ENCODE results near the gene GAB4.

The GAB4 gene

DNA sequence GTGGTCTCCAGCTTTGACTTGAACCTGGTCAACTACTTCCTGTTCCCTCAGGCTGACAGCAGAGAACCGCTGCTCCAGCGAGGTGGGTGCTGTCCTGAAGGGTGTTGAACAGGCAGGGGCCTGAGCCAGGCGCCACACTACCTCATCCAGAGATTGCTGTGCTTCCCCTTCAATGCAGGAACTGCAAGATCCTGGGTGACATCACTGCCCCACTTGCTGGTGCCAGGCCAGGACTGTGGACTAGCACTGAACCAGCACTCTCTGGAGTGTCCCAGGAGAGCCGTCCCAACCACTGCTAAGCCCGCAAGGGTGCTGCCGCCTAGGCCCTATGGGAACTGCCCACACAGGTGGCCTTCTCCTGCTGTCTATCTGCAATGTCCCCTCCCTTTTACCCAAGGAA lies 51.7 kb downstream of the GAB4 start:
- TF ChIP-seq SIN3A (IDR thresholded peaks at IDR 0.05; ENCODE audit: borderline replicate concordance, insufficient read depth, low read length) (no peak), POLR2AphosphoS5 (IDR thresholded peaks at IDR 0.05; ENCODE audit: low read depth, low read length) (no peak), FOXP2 (optimal IDR thresholded peaks at IDR 0.05; ENCODE audit: borderline replicate concordance, extremely low read depth, extremely low read length, insufficient read depth) (no peak), TAF1 (IDR thresholded peaks at IDR 0.05; ENCODE audit: borderline replicate concordance, insufficient read depth, low read length) (no peak)
- TF ChIP-seq, protein P1, sequence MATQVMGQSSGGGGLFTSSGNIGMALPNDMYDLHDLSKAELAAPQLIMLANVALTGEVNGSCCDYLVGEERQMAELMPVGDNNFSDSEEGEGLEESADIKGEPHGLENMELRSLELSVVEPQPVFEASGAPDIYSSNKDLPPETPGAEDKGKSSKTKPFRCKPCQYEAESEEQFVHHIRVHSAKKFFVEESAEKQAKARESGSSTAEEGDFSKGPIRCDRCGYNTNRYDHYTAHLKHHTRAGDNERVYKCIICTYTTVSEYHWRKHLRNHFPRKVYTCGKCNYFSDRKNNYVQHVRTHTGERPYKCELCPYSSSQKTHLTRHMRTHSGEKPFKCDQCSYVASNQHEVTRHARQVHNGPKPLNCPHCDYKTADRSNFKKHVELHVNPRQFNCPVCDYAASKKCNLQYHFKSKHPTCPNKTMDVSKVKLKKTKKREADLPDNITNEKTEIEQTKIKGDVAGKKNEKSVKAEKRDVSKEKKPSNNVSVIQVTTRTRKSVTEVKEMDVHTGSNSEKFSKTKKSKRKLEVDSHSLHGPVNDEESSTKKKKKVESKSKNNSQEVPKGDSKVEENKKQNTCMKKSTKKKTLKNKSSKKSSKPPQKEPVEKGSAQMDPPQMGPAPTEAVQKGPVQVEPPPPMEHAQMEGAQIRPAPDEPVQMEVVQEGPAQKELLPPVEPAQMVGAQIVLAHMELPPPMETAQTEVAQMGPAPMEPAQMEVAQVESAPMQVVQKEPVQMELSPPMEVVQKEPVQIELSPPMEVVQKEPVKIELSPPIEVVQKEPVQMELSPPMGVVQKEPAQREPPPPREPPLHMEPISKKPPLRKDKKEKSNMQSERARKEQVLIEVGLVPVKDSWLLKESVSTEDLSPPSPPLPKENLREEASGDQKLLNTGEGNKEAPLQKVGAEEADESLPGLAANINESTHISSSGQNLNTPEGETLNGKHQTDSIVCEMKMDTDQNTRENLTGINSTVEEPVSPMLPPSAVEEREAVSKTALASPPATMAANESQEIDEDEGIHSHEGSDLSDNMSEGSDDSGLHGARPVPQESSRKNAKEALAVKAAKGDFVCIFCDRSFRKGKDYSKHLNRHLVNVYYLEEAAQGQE (IDR thresholded peaks at IDR 0.05; ENCODE audit: insufficient read depth in 1 of 2, low read depth in 2 of 2, low read length in 2 of 2) = no peak

DNA sequence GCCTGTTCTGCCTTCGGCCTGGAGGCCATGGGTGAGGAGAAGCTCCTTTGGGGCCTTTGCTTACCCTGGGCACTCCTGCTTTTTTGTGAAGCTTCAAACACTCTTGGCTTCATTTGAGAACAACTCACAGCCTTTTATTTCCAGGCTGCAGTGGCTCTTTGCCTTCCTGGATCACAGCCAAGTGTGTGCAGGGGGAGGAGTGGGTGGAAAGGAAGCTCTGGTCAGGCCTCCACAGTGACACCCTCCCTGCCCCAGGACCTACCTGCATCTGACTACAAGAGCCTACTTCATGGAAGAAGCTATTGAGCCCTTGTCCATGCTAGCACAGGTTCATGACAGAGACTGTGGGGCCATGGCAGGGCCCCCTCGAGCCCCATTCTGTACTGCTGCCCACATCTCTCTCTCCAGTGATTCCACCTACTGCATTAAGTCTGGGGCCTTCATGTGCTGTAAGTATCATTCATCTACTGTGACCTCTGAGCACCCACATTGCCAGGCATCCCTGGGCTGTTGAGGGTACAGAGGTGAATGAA lies 52.3 kb downstream of the GAB4 start:
- TF ChIP-seq POLR2AphosphoS5 (IDR thresholded peaks at IDR 0.05; ENCODE audit: low read depth, low read length) (no peak), SIN3A (IDR thresholded peaks at IDR 0.05; ENCODE audit: borderline replicate concordance, insufficient read depth, low read length) (no peak), TAF1 (IDR thresholded peaks at IDR 0.05; ENCODE audit: borderline replicate concordance, insufficient read depth, low read length) (no peak), FOXP2 (optimal IDR thresholded peaks at IDR 0.05; ENCODE audit: borderline replicate concordance, extremely low read depth, extremely low read length, insufficient read depth) (no peak)
- TF ChIP-seq, protein P1 (IDR thresholded peaks at IDR 0.05; ENCODE audit: insufficient read depth in 1 of 2, low read depth in 2 of 2, low read length in 2 of 2) = no peak

DNA sequence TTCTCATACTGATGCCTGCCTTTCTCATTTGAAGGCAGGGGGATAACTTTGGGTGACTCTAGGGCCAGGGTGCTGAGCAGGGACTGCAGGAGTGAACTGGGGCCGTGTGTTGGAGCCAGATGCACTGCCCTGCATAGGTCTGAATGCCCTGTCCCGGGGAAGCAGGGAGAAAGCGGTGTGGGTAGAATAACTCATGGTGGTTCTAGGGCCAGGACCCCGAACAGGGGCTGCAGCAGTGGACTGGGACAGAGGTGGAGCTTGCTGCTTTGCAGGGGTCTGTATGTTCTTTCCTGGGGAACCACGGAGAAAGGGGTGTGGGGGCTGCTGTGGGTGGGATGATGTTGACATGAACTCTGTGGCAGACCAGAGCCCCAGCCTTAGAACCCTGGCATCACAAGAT lies 52.9 kb downstream of the GAB4 start:
- no peak for TF ChIP-seq POLR2AphosphoS5 (IDR thresholded peaks at IDR 0.05; ENCODE audit: low read depth, low read length)
- no peak for TF ChIP-seq FOXP2 (optimal IDR thresholded peaks at IDR 0.05; ENCODE audit: borderline replicate concordance, extremely low read depth, extremely low read length, insufficient read depth)
- TF ChIP-seq, protein P1 (IDR thresholded peaks at IDR 0.05; ENCODE audit: insufficient read depth in 1 of 2, low read depth in 2 of 2, low read length in 2 of 2) = no peak
- no peak for TF ChIP-seq TAF1 (IDR thresholded peaks at IDR 0.05; ENCODE audit: borderline replicate concordance, insufficient read depth, low read length)
- TF ChIP-seq SIN3A (IDR thresholded peaks at IDR 0.05; ENCODE audit: borderline replicate concordance, insufficient read depth, low read length) = no peak

DNA sequence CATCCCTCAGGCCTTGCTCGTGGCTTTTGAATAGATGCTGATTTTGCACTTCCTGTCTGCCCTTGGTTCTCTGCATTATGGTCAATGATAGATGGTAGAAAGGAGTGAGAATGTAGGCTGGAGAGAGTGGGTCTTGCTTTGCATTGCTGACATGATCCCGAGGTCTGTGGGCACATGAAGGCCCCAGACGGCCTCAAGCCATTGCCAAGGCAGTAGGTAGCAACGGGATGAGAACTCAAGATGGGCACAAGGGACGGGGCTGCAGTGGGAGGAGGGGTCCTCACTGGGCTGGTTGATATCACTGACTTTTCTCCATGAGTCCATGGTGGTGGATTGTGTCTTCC lies 54.0 kb downstream of the GAB4 start:
- TF ChIP-seq FOXP2 (optimal IDR thresholded peaks at IDR 0.05; ENCODE audit: borderline replicate concordance, extremely low read depth, extremely low read length, insufficient read depth) (no peak), POLR2AphosphoS5 (IDR thresholded peaks at IDR 0.05; ENCODE audit: low read depth, low read length) (no peak), TAF1 (IDR thresholded peaks at IDR 0.05; ENCODE audit: borderline replicate concordance, insufficient read depth, low read length) (no peak), SIN3A (IDR thresholded peaks at IDR 0.05; ENCODE audit: borderline replicate concordance, insufficient read depth, low read length) (no peak)
- TF ChIP-seq, protein P1 (IDR thresholded peaks at IDR 0.05; ENCODE audit: insufficient read depth in 1 of 2, low read depth in 2 of 2, low read length in 2 of 2) = no peak
